H9 (cell line): Measurements from ENCODE around the gene ERP27. TPM values are rescaled to one million over a fixed set of nuclear protein-coding genes. Genes with fewer than 3 reads are reported as not detected.

Experiments used
- DNase-seq: peaks from one replicate; pipeline ENCODE4 v3.0.0-alpha.2; 2017
- H2AFZ ChIP-seq: one replicate; pipeline ENCODE4 v1.6.1; 2013; ENCODE audit warnings: mild to moderate bottlenecking, low read length, control low read depth, moderate library complexity
- H2AK5ac ChIP-seq: 2 replicates; pipeline ENCODE4 v1.6.1; 2013; ENCODE audit warnings: low read length, control low read depth, mixed read lengths; ENCODE audit not compliant: insufficient read length
- H2BK120ac ChIP-seq: one replicate; pipeline ENCODE4 v1.6.1; 2013; ENCODE audit warnings: low read depth, mild to moderate bottlenecking, low read length, control low read depth, inconsistent platforms; ENCODE audit not compliant: poor library complexity, severe bottlenecking
- H2BK12ac ChIP-seq: 2 replicates; pipeline ENCODE4 v1.6.1; 2013; ENCODE audit warnings: low read length, control low read depth, mixed read lengths, low read depth; ENCODE audit not compliant: insufficient read length
- H2BK15ac ChIP-seq: 2 replicates; pipeline ENCODE4 v1.6.1; 2013; ENCODE audit warnings: low read depth, low read length, control low read depth
- H2BK20ac ChIP-seq: one replicate; pipeline ENCODE4 v1.6.1; 2013; ENCODE audit warnings: low read depth, mild to moderate bottlenecking, low read length, control low read depth, inconsistent platforms; ENCODE audit not compliant: poor library complexity, severe bottlenecking
- H2BK5ac ChIP-seq: 2 replicates; pipeline ENCODE4 v1.6.1; 2013; ENCODE audit warnings: low read length, control low read depth, mixed read lengths; ENCODE audit not compliant: insufficient read length
- H3K14ac ChIP-seq: 2 replicates; pipeline ENCODE4 v1.6.1; 2013; ENCODE audit warnings: low read length, control low read depth; ENCODE audit not compliant: insufficient read depth
- H3K18ac ChIP-seq: 2 replicates; pipeline ENCODE4 v1.6.1; 2013; ENCODE audit warnings: low read depth, mild to moderate bottlenecking, mixed read lengths, low read length, control low read depth; ENCODE audit not compliant: insufficient read length
- H3K23ac ChIP-seq: 2 replicates; pipeline ENCODE4 v1.6.1; 2013; ENCODE audit warnings: low read length, control low read depth, mixed read lengths, low read depth; ENCODE audit not compliant: insufficient read length
- H3K23me2 ChIP-seq: 2 replicates; pipeline ENCODE4 v1.6.1; 2013; ENCODE audit warnings: low read depth, mild to moderate bottlenecking, mixed read lengths, low read length, control low read depth; ENCODE audit not compliant: insufficient read length, poor library complexity, severe bottlenecking
- H3K27ac ChIP-seq: 2 replicates; pipeline ENCODE4 v1.5.1; 2013; ENCODE audit warnings: low read length, control low read depth, mixed read lengths, low read depth; ENCODE audit not compliant: insufficient read length
- H3K27me3 ChIP-seq: 2 replicates; pipeline ENCODE4 v1.6.1; 2013; ENCODE audit warnings: low read length, control low read depth, inconsistent platforms; ENCODE audit not compliant: insufficient read depth
- H3K4ac ChIP-seq: 2 replicates; pipeline ENCODE4 v1.6.1; 2013; ENCODE audit warnings: low read depth, mild to moderate bottlenecking, control low read depth, inconsistent platforms, low read length, moderate library complexity
- H3K4me1 ChIP-seq: 2 replicates; pipeline ENCODE4 v1.6.1; 2013; ENCODE audit warnings: low read length, control low read depth, inconsistent platforms; ENCODE audit not compliant: insufficient read depth
- H3K4me2 ChIP-seq: 2 replicates; pipeline ENCODE4 v1.6.1; 2013; ENCODE audit warnings: low read length, control low read depth, mixed read lengths; ENCODE audit not compliant: insufficient read length, insufficient read depth
- H3K56ac ChIP-seq: 2 replicates; pipeline ENCODE4 v1.6.1; 2013; ENCODE audit warnings: low read depth, mild to moderate bottlenecking, mixed read lengths, low read length, control low read depth; ENCODE audit not compliant: insufficient read length
- H3K79me1 ChIP-seq: 2 replicates; pipeline ENCODE4 v1.6.1; 2013; ENCODE audit warnings: low read depth, mild to moderate bottlenecking, moderate library complexity, low read length, control low read depth, inconsistent platforms; ENCODE audit not compliant: insufficient read depth, poor library complexity, severe bottlenecking
- H3K79me2 ChIP-seq: 2 replicates; pipeline ENCODE4 v1.6.1; 2013; ENCODE audit warnings: low read length, control low read depth, inconsistent platforms; ENCODE audit not compliant: insufficient read depth
- H3K9ac ChIP-seq: 2 replicates; pipeline ENCODE4 v1.6.1; 2013; ENCODE audit warnings: low read length, control low read depth, mixed read lengths; ENCODE audit not compliant: insufficient read length; ENCODE audit errors: extremely low read depth
- H3K9me3 ChIP-seq: one replicate; pipeline ENCODE4 v1.6.1; 2013; ENCODE audit warnings: low read depth, low read length, inconsistent platforms; ENCODE audit not compliant: control insufficient read depth
- H3T11ph ChIP-seq: one replicate; pipeline ENCODE4 v1.6.1; 2013; ENCODE audit warnings: mild to moderate bottlenecking, low read length, control low read depth, inconsistent platforms
- H4K20me1 ChIP-seq: one replicate; pipeline ENCODE4 v1.6.1; 2013; ENCODE audit not compliant: control insufficient read depth, insufficient read length, insufficient read depth
- H4K5ac ChIP-seq: 2 replicates; pipeline ENCODE4 v1.6.1; 2013; ENCODE audit warnings: low read depth, mild to moderate bottlenecking, mixed read lengths, low read length, control low read depth; ENCODE audit not compliant: insufficient read length
- H4K8ac ChIP-seq: replicated peaks from 2 replicates; pipeline ENCODE4 v1.6.1; 2013; ENCODE audit warnings: low read length, control low read depth, mixed read lengths, low read depth; ENCODE audit not compliant: insufficient read length
- H4K91ac ChIP-seq: 2 replicates; pipeline ENCODE4 v1.6.1; 2013; ENCODE audit warnings: low read depth, mild to moderate bottlenecking, moderate library complexity, mixed read lengths, low read length, control low read depth; ENCODE audit not compliant: insufficient read length
- H3K27ac Mint-ChIP-seq, 3 experiments: 2 replicates in 2 of 3; 3 replicates in 1 of 3; pipeline ENCODE4 v1.8.0; 2020 to 2021; ENCODE audit warnings: mixed read lengths in 3 of 3, mild to moderate bottlenecking in 1 of 3, moderate library complexity in 1 of 3
- H3K27me3 Mint-ChIP-seq: 2 replicates; pipeline ENCODE4 v1.8.0; 2021; ENCODE audit warnings: low read depth, mild to moderate bottlenecking, moderate library complexity, mixed read lengths
- H3K36me3 Mint-ChIP-seq, 3 experiments: 2 replicates in 2 of 3; 3 replicates in 1 of 3; pipeline ENCODE4 v1.8.0; 2020 to 2021; ENCODE audit warnings: low read depth in 3 of 3, mixed read lengths in 3 of 3; ENCODE audit not compliant: insufficient read depth in 1 of 3
- H3K4me1 Mint-ChIP-seq, 2 experiments: 2 replicates each; pipeline ENCODE4 v1.8.0; 2020; ENCODE audit warnings: mixed read lengths in 2 of 2
- H3K4me3 Mint-ChIP-seq, 2 experiments: 2 replicates in 1 of 2; 3 replicates in 1 of 2; pipeline ENCODE4 v1.8.0; 2020 to 2021; ENCODE audit warnings: mild to moderate bottlenecking in 2 of 2, mixed read lengths in 2 of 2, moderate library complexity in 1 of 2
- H3K9me3 Mint-ChIP-seq, 2 experiments: 2 replicates in 1 of 2; 3 replicates in 1 of 2; pipeline ENCODE4 v1.8.0; 2020; ENCODE audit warnings: mild to moderate bottlenecking in 2 of 2, mixed read lengths in 2 of 2, moderate library complexity in 1 of 2
- WGBS: extraction: QIAGEN DNeasy Blood & Tissue Kit; methylation state at CpG from one replicate; pipeline ENCODE4 v1.1.7; 2013; ENCODE audit warnings: missing lambda C conversion rate, low lambda C conversion rate, mixed read lengths; ENCODE audit not compliant: insufficient read length; ENCODE audit errors: extremely low coverage; 5-methylcytosine and 5-hydroxymethylcytosine counted together
- total RNA-seq: library from RNA; stranded (reverse); gene quantifications from 2 replicates; pipeline ENCODE4 v1.2.1, GENCODE V29; 2021
- TF ChIP-seq, protein P1 (sequence below): fragments of 200-600 bp; sonication (generic); conservative IDR thresholded peaks from 3 replicates; pipeline ENCODE4 v1.8.0; 2021; ENCODE audit warnings: antibody characterized with exemption, mild to moderate bottlenecking

The ERP27 gene
- total RNA-seq, 1 experiment from 2014 or later: not detected

DNA sequence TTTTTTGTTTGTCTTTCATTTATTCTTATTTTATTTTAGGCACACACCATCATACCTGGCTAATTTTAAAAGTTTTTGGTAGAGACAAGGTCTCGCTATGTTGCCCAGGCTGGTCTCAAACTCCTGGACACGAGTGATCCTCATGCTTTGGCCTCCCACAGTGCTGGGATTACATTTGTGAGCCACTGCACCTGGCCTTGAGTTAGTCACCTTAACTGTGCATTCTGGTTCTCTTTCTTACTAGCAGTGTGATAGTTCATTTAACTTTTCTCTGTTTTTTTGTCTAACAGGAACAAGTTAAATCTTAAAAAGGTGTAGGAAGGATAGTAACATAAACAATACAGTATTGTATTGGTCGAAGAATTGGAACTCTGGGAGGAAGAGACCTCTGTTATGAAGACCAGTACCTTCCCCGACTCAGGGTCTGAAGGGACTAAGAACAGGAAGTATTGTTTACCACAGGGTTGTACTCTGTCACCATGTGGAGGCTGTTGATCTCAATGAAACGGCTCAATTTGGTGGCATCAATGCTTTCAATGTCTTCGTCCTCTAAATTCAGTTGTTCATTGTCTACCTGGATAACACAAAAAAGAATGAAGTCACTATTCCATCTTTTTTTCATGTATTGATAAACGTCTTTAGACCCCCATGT is 17.7 kb downstream of the ERP27 start:
- no peak for DNase-seq
- no CpG with 5 or more reads among the region's 7 CpGs for WGBS
- H2AFZ ChIP-seq: no peak overlapping the region
- H4K20me1 ChIP-seq: no peaks in the 10 kb centered on the region
- H2BK5ac ChIP-seq: no peak overlapping the region
- no peak overlapping the region for H3K18ac ChIP-seq
- no peaks in the 10 kb centered on the region for H3K23me2 ChIP-seq
- Mint-ChIP-seq H3K9me3 (no peaks in the 10 kb centered on the region), H3K4me1 (no peaks in the 10 kb centered on the region), H3K27ac (no peak overlapping the region), H3K4me3 (no peak overlapping the region), H3K36me3 (no peaks in the 10 kb centered on the region), H3K27me3 (no peaks in the 10 kb centered on the region)
- no peaks in the 10 kb centered on the region for H3K79me1 ChIP-seq
- H2BK120ac ChIP-seq: no peak overlapping the region
- no peaks in the 10 kb centered on the region for H3K9me3 ChIP-seq
- no peak overlapping the region for H3T11ph ChIP-seq
- no peaks in the 10 kb centered on the region for H3K4me1 ChIP-seq
- H3K4ac ChIP-seq: no peak overlapping the region
- H4K5ac ChIP-seq: no peak overlapping the region
- no peak overlapping the region for H3K56ac ChIP-seq
- H4K8ac ChIP-seq: peak overlapping the region; percentile 97
- no peak overlapping the region for H2BK12ac ChIP-seq
- no peak overlapping the region for H2AK5ac ChIP-seq
- no peak overlapping the region for H2BK15ac ChIP-seq
- H3K23ac ChIP-seq: no peak overlapping the region
- TF ChIP-seq, protein P1, sequence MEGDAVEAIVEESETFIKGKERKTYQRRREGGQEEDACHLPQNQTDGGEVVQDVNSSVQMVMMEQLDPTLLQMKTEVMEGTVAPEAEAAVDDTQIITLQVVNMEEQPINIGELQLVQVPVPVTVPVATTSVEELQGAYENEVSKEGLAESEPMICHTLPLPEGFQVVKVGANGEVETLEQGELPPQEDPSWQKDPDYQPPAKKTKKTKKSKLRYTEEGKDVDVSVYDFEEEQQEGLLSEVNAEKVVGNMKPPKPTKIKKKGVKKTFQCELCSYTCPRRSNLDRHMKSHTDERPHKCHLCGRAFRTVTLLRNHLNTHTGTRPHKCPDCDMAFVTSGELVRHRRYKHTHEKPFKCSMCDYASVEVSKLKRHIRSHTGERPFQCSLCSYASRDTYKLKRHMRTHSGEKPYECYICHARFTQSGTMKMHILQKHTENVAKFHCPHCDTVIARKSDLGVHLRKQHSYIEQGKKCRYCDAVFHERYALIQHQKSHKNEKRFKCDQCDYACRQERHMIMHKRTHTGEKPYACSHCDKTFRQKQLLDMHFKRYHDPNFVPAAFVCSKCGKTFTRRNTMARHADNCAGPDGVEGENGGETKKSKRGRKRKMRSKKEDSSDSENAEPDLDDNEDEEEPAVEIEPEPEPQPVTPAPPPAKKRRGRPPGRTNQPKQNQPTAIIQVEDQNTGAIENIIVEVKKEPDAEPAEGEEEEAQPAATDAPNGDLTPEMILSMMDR: no peak
- no peak overlapping the region for H3K27ac ChIP-seq
- H3K79me2 ChIP-seq: no peaks in the 10 kb centered on the region; the same call in 1 of the 2 replicates
- H2BK20ac ChIP-seq: no peak overlapping the region
- H3K27me3 ChIP-seq: no peaks in the 10 kb centered on the region
- H3K9ac ChIP-seq: no peak overlapping the region
- H3K4me2 ChIP-seq: no peak overlapping the region
- no peak overlapping the region for H3K14ac ChIP-seq
- H4K91ac ChIP-seq: no peak overlapping the region
